Neuronal stem cell (in vitro differentiated cells): Measurements from ENCODE around the gene SLF1.

ENCODE experiments used
- DNase-seq: peaks from one replicate; pipeline ENCODE4 v3.0.0-alpha.2; 2013; ENCODE audit warnings: low spot score
- H2AFZ ChIP-seq: one replicate; pipeline ENCODE4 v1.6.1; 2013; ENCODE audit warnings: mild to moderate bottlenecking, low read length, inconsistent platforms
- H2AK5ac ChIP-seq: 2 replicates; pipeline ENCODE4 v1.6.1; 2013; ENCODE audit warnings: low read depth, mild to moderate bottlenecking, inconsistent platforms, low read length, moderate library complexity, mixed read lengths
- H2BK120ac ChIP-seq: 2 replicates; pipeline ENCODE4 v1.6.1; 2013; ENCODE audit warnings: low read depth, mild to moderate bottlenecking, inconsistent platforms, low read length, moderate library complexity, mixed read lengths
- H2BK12ac ChIP-seq: one replicate; pipeline ENCODE4 v1.6.1; 2013; ENCODE audit warnings: low read length, inconsistent platforms
- H2BK15ac ChIP-seq: 2 replicates; pipeline ENCODE4 v1.6.1; 2013; ENCODE audit warnings: mild to moderate bottlenecking, low read length, inconsistent platforms, mixed read lengths
- H2BK5ac ChIP-seq: one replicate; pipeline ENCODE4 v1.6.1; 2013; ENCODE audit warnings: inconsistent platforms, mild to moderate bottlenecking, low read length, moderate library complexity
- H3K14ac ChIP-seq: one replicate; pipeline ENCODE4 v1.6.1; 2013; ENCODE audit warnings: low read length, inconsistent platforms
- H3K18ac ChIP-seq: 2 replicates; pipeline ENCODE4 v1.6.1; 2013; ENCODE audit warnings: low read length, inconsistent platforms
- H3K23ac ChIP-seq: 2 replicates; pipeline ENCODE4 v1.6.1; 2013; ENCODE audit warnings: low read depth, mild to moderate bottlenecking, mixed read lengths, low read length, inconsistent platforms; ENCODE audit not compliant: poor library complexity
- H3K27ac ChIP-seq: replicated peaks from 3 replicates; pipeline ENCODE4 v1.5.1; 2013; ENCODE audit warnings: low read length, inconsistent platforms
- H3K27me3 ChIP-seq, 3 experiments: 2 replicates each; pipeline ENCODE4 v1.6.1; 2013; ENCODE audit warnings: low read length in 3 of 3, mild to moderate bottlenecking in 2 of 3, inconsistent platforms in 1 of 3, low read depth in 1 of 3, mixed read lengths in 1 of 3, moderate library complexity in 1 of 3; ENCODE audit not compliant: control insufficient read depth in 3 of 3, insufficient read depth in 3 of 3
- H3K36me3 ChIP-seq, 2 donors: replicated peaks in 1 of 2; 2 replicates each; pipeline ENCODE4 v1.6.1; 2013; ENCODE audit warnings: low read length in 2 of 2; ENCODE audit not compliant: control insufficient read depth in 2 of 2, insufficient read depth in 2 of 2
- H3K4ac ChIP-seq: 2 replicates; pipeline ENCODE4 v1.6.1; 2013; ENCODE audit warnings: inconsistent platforms, mild to moderate bottlenecking, low read length, moderate library complexity
- H3K4me1 ChIP-seq, 2 donors: 1 replicate in 1 of 2; 2 replicates in 1 of 2; pipeline ENCODE4 v1.6.1; 2013; ENCODE audit warnings: low read length in 2 of 2, low read depth in 1 of 2; ENCODE audit not compliant: control insufficient read depth in 2 of 2, insufficient read depth in 1 of 2
- H3K4me2 ChIP-seq: one replicate; pipeline ENCODE4 v1.6.1; 2013; ENCODE audit warnings: mild to moderate bottlenecking, low read length, inconsistent platforms; ENCODE audit not compliant: insufficient read depth, poor library complexity, severe bottlenecking
- H3K4me3 ChIP-seq, 2 donors: 2 replicates each; pipeline ENCODE4 v1.5.1; 2013; ENCODE audit warnings: low read length in 2 of 2, mild to moderate bottlenecking in 2 of 2, inconsistent platforms in 1 of 2, moderate library complexity in 1 of 2
- H3K79me1 ChIP-seq: one replicate; pipeline ENCODE4 v1.6.1; 2013; ENCODE audit warnings: low read depth, mild to moderate bottlenecking, inconsistent platforms, low read length, moderate library complexity
- H3K9ac ChIP-seq: one replicate; pipeline ENCODE4 v1.6.1; 2013; ENCODE audit warnings: mild to moderate bottlenecking, low read depth, low read length, inconsistent platforms; ENCODE audit not compliant: poor library complexity
- H3K9me3 ChIP-seq, 2 donors: replicated peaks in 1 of 2; 2 replicates each; pipeline versions ENCODE3 to v1.6.1; 2013; ENCODE audit warnings: low read length in 2 of 2, mild to moderate bottlenecking in 2 of 2, inconsistent platforms in 1 of 2, low read depth in 1 of 2, mixed read lengths in 1 of 2, moderate library complexity in 1 of 2; ENCODE audit not compliant: control insufficient read depth in 2 of 2, insufficient read depth in 1 of 2
- H4K8ac ChIP-seq: one replicate; pipeline ENCODE4 v1.6.1; 2013; ENCODE audit warnings: low read depth, mild to moderate bottlenecking, inconsistent platforms, low read length, moderate library complexity
- H4K91ac ChIP-seq: one replicate; pipeline ENCODE4 v1.6.1; 2013; ENCODE audit warnings: low read length, low read depth, mild to moderate bottlenecking, inconsistent platforms; ENCODE audit not compliant: poor library complexity
- WGBS, 2 donors: extraction: QIAGEN DNeasy Blood & Tissue Kit; methylation state at CpG; one replicate each; pipeline ENCODE4 v1.1.7; 2013; ENCODE audit warnings: missing lambda C conversion rate in 2 of 2, mixed read lengths in 1 of 2; ENCODE audit not compliant: insufficient read length in 2 of 2, insufficient replicate concordance in 1 of 2; ENCODE audit errors: extremely low coverage in 2 of 2; 5-methylcytosine and 5-hydroxymethylcytosine counted together

SLF1 gene

DNA sequence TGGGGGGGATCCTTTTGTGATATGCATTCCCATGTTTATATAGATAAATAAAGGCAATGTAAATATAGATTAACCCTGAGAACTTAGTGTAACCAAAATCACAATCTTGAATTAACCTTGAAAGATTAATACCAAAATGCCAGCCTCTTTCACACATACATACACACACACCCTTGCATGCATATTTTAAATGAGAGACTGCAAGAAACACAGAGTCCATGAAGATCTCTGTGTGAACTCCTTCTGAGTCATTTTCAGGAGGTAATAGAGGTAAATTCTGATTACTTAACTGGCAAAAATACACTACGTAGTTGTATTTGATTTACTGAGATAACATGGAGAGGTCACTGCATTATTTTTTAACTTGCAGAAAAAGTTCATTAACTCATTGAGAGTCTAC lies 118.0 kb downstream of the SLF1 start:
- no peak overlapping the region for H3K14ac ChIP-seq
- no peaks in the 10 kb centered on the region for H3K9me3 ChIP-seq
- H3K18ac ChIP-seq = no peak overlapping the region
- WGBS, 2 donors = no CpG with 5 or more reads among the region's 1 CpG
- H2AK5ac ChIP-seq = no peak overlapping the region
- H3K23ac ChIP-seq = no peak overlapping the region
- no peak overlapping the region for H2BK15ac ChIP-seq
- H2BK120ac ChIP-seq = no peak overlapping the region
- no peak overlapping the region for H3K4me3 ChIP-seq
- H4K8ac ChIP-seq = no peak overlapping the region
- no peak overlapping the region for H3K9ac ChIP-seq
- no peaks in the 10 kb centered on the region for H3K36me3 ChIP-seq
- no peaks in the 10 kb centered on the region for H3K79me1 ChIP-seq
- no peak overlapping the region for H3K4ac ChIP-seq
- H2BK5ac ChIP-seq = no peak overlapping the region
- no peak overlapping the region for H2BK12ac ChIP-seq
- no peak overlapping the region for H2AFZ ChIP-seq
- H4K91ac ChIP-seq = no peak overlapping the region
- H3K4me1 ChIP-seq = no peaks in the 10 kb centered on the region
- no peaks in the 10 kb centered on the region for H3K27me3 ChIP-seq
- H3K4me2 ChIP-seq = no peak overlapping the region
- H3K27ac ChIP-seq = no peak overlapping the region
- no peak for DNase-seq

DNA sequence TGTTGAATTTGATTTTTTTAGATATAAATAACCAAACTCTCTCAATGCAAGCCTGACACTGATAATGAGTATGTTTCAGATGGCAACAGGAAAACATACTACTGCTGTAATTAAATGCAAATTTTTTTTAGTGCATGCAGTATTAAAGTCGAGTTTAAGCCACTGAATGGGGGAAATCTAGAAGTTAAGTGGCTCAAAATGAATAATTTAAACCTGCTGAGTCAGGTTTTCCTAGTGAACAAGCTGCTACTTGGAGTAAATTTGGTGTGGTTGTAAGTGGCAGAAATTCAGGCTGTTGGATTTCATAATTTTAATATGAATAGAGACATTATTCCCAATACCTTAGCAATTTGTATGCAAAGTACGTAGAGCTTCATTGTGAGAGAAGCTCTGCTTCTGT lies 121.8 kb downstream of the SLF1 start:
- no peak overlapping the region for H3K9ac ChIP-seq
- no peaks in the 10 kb centered on the region for H3K4me1 ChIP-seq
- H3K4ac ChIP-seq = no peak overlapping the region
- no peak overlapping the region for H2BK120ac ChIP-seq
- H3K9me3 ChIP-seq = no peaks in the 10 kb centered on the region
- no peaks in the 10 kb centered on the region for H3K79me1 ChIP-seq
- no peak overlapping the region for H2AK5ac ChIP-seq
- no peak overlapping the region for H2BK5ac ChIP-seq
- no peak overlapping the region for H4K91ac ChIP-seq
- no peak overlapping the region for H2AFZ ChIP-seq
- no peak overlapping the region for H2BK15ac ChIP-seq
- H3K27ac ChIP-seq = no peak overlapping the region
- H2BK12ac ChIP-seq = no peak overlapping the region
- H3K14ac ChIP-seq = no peak overlapping the region
- no peak overlapping the region for H3K23ac ChIP-seq
- WGBS, 2 donors = no CpG with 5 or more reads among the region's 2 CpGs
- no peak overlapping the region for H4K8ac ChIP-seq
- H3K18ac ChIP-seq = no peak overlapping the region
- no peak overlapping the region for H3K4me2 ChIP-seq
- no peaks in the 10 kb centered on the region for H3K27me3 ChIP-seq
- H3K4me3 ChIP-seq = no peak overlapping the region
- no peak for DNase-seq
- H3K36me3 ChIP-seq = no peaks in the 10 kb centered on the region

DNA sequence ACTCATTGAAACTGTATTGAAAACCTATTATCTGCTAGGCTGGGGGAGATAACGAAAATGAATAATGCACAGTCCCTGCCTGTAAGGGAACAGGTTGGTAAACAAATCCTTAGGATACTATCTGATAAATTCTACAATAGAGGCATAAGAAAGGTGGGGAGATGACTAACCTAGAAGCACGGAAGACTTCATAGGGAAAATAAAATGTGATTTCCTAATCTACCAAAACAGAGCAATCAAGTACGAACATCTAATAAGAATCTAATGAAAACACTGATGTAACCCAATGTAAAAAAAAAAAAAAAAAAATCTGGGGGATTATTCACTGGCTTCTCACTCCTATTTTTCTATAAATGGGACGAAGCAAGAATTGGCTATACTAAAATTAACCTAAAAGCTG lies 124.4 kb downstream of the SLF1 start:
- H3K27me3 ChIP-seq = no peaks in the 10 kb centered on the region
- H3K14ac ChIP-seq = no peak overlapping the region
- no peaks in the 10 kb centered on the region for H3K36me3 ChIP-seq
- no peak overlapping the region for H3K4me3 ChIP-seq
- no peak overlapping the region for H2BK120ac ChIP-seq
- no peak overlapping the region for H3K4ac ChIP-seq
- H4K8ac ChIP-seq = no peak overlapping the region
- no peaks in the 10 kb centered on the region for H3K79me1 ChIP-seq
- no peak overlapping the region for H2AFZ ChIP-seq
- H2AK5ac ChIP-seq = no peak overlapping the region
- no peak overlapping the region for H2BK5ac ChIP-seq
- H3K4me1 ChIP-seq = peaks cover 0 to 6% of the 10 kb centered on the region in 2 donors
- H3K27ac ChIP-seq = no peak overlapping the region
- no peaks in the 10 kb centered on the region for H3K9me3 ChIP-seq
- H2BK12ac ChIP-seq = no peak overlapping the region
- WGBS, 2 donors = no CpG with 5 or more reads among the region's 4 CpGs
- no peak overlapping the region for H3K4me2 ChIP-seq
- DNase-seq = no peak
- no peak overlapping the region for H3K9ac ChIP-seq
- no peak overlapping the region for H3K23ac ChIP-seq
- no peak overlapping the region for H4K91ac ChIP-seq
- no peak overlapping the region for H2BK15ac ChIP-seq
- no peak overlapping the region for H3K18ac ChIP-seq

DNA sequence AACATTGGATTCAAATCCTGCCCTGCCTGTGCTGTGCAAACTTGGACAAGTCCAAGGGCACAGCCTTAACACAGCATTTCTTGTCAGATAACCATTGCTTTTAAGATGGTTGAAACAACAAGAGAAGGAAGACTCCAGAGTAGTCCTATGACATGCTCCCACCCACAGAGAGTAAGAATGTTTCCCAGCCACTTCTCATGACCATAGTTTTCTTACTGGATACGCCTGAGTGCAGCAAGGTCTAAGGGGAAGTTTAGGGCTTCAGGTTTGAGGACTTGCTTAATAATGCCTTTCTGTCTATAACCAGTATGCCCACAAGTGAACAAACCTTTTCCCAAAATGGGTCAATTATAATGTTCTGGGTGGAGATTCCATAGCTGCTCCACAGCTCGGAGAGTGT lies 126.4 kb downstream of the SLF1 start:
- no peak overlapping the region for H2AK5ac ChIP-seq
- H2AFZ ChIP-seq = no peak overlapping the region
- no peak overlapping the region for H3K4me2 ChIP-seq
- no CpG with 5 or more reads among the region's 2 CpGs for whole genome bisulfite sequencing, 2 donors
- H3K27ac ChIP-seq = no peak overlapping the region
- no peak overlapping the region for H2BK15ac ChIP-seq
- H3K9me3 ChIP-seq = no peaks in the 10 kb centered on the region
- no peaks in the 10 kb centered on the region for H3K79me1 ChIP-seq
- H3K23ac ChIP-seq = no peak overlapping the region
- H3K4me1 ChIP-seq = peaks cover 0 to 6% of the 10 kb centered on the region in 2 donors
- H3K9ac ChIP-seq = no peak overlapping the region
- H3K18ac ChIP-seq = no peak overlapping the region
- DNase-seq = no peak
- H2BK5ac ChIP-seq = no peak overlapping the region
- no peak overlapping the region for H3K4me3 ChIP-seq
- H3K14ac ChIP-seq = no peak overlapping the region
- H3K4ac ChIP-seq = no peak overlapping the region
- no peaks in the 10 kb centered on the region for H3K36me3 ChIP-seq
- no peaks in the 10 kb centered on the region for H3K27me3 ChIP-seq
- no peak overlapping the region for H2BK120ac ChIP-seq
- H2BK12ac ChIP-seq = no peak overlapping the region
- no peak overlapping the region for H4K91ac ChIP-seq
- H4K8ac ChIP-seq = no peak overlapping the region
